ENCODE measurements around the gene ZNF580. TPM values are rescaled to one million over a fixed set of nuclear protein-coding genes. Genes with fewer than 3 reads are reported as not detected.

Gene ZNF580
- total RNA-seq, 2 donors from 2014 or later, result 29.7 to 36.1 TPM

GRCh38 chr19:55677572-55678028 is 36.8 kb downstream of the ZNF580 start:
- peak; percentile 51 to 76 (median 66) for DNase-seq
- WGBS, 2 donors, result 13 to 29% methylated on average over 6 of the region's 6 CpGs
- intact Hi-C loops (cut with DNase I), result loop anchor here (10.0 kb wide), 1 partner anchor 1223 kb away; no protein-coding TSS in a partner anchor
- H3K27ac ChIP-seq, result peak overlapping the region; percentile 43 to 95 (median 86)
- H3K27me3 ChIP-seq, result no peaks in the 10 kb centered on the region
- H3K4me1 ChIP-seq, result peaks cover 77% of the 10 kb centered on the region
- H3K9me3 ChIP-seq, result no peaks in the 10 kb centered on the region
- no peak overlapping the region for H3K4me3 ChIP-seq
- H3K36me3 ChIP-seq (replicated peaks in 1 of 2; ENCODE audit: insufficient read depth in 1 of 2, low read depth in 2 of 2), result peaks cover 0 to 9% of the 10 kb centered on the region in 2 donors
- no peak for TF ChIP-seq CTCF (IDR thresholded peaks at IDR 0.05)
- peak in 1 of 3 donors; percentile 6 for TF ChIP-seq POLR2A (IDR thresholded peaks at IDR 0.05)
- ATAC-seq, result peak; percentile 19

DNA sequence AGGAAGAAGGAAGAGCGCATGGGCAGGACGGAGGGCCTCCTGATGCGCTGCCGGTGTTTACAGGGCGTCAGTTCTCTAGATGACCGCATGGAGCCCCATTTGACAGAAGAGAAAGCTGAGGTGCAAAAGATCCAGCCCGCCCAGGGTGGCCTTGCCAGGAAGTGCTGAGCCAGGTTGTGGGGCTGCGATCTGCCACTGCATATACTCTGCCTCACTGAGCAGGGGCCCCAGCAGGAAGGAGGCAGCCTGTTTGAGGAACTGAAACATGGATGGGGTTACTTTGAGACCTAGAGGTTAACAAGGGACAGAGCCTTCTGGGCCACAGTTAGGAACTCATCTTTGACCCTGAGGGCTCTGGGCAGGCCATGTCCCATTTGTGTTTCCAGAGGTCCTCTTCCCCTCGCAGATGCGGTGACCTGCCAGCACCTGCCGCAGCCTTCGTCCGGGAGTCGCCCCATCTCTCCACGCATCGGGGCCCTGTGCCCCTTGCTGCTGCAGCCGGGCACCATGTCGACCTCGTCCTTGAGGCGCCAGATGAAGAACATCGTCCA is 37.4 kb downstream of the ZNF580 start:
- peaks cover 83% of the 10 kb centered on the region for H3K4me1 ChIP-seq
- TF ChIP-seq CTCF (IDR thresholded peaks at IDR 0.05) (no peak), POLR2A (IDR thresholded peaks at IDR 0.05) (no peak)

DNA sequence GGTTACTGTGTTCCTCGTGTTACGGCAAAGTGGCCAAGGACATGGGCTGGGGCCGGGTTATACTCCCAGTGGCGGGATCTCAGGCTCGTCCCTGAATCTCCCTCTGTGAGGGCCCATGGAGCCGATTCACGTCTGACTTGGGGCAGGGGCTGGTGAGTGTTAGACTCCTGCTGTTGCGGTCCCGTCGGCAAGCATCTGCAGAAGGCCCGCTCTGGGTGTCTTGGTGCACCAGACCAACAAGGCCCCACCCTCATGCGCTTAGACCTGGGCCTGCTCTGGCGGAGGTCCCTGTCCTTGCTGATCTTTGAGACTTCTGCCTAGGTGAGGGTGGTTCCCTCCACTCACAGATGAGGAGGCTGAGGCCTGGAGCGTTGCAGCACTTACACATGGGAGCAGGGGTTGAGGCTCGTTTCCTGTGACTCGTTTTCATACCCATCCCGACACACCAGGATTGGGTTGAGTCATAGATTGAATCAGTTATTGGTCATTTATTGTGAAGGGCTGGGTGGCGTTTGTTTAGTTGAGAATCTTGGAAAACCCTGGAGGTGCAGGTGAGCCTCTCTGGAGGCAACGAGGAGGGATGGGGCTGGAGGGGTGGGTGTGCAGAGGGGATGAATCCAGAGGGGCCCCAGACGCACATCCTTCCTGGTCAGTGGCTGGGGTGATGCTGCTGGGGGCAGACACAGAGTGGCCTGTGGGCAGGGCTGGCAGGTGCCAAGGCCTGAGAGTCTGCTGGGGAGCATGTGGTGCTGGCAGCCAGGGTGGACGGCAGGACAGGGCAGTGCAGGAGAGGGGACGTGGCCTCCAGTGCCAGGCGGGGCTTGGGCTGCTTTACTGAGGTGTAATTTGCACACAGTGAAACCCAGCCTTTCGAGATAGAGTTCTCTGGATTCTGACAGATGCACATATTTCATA is 38.8 kb downstream of the ZNF580 start:
- no peak overlapping the region for H3K27ac ChIP-seq
- intact Hi-C loops (cut with DNase I), result loop anchor here (10.0 kb wide), 1 partner anchor 1225 kb away; no protein-coding TSS in a partner anchor
- 68 to 74% methylated on average over 8 to 24 of the region's 24 CpGs for WGBS, 2 donors
- no peak overlapping the region for H3K4me3 ChIP-seq
- H3K27me3 ChIP-seq, result no peaks in the 10 kb centered on the region
- peaks cover 0 to 9% of the 10 kb centered on the region in 2 donors for H3K36me3 ChIP-seq (replicated peaks in 1 of 2; ENCODE audit: insufficient read depth in 1 of 2, low read depth in 2 of 2)
- peaks cover 87% of the 10 kb centered on the region for H3K4me1 ChIP-seq
- no peaks in the 10 kb centered on the region for H3K9me3 ChIP-seq
- no peak for DNase-seq
- no peak for TF ChIP-seq CTCF (IDR thresholded peaks at IDR 0.05)
- no peak for TF ChIP-seq POLR2A (IDR thresholded peaks at IDR 0.05)
- no peak for ATAC-seq

More for the DNA sequence above, 37.4 kb downstream of the ZNF580 start:
- 80% methylated on average over 21 of the region's 21 CpGs for WGBS, 2 donors
- no peak overlapping the region for H3K4me3 ChIP-seq
- H3K9me3 ChIP-seq, result no peaks in the 10 kb centered on the region
- H3K36me3 ChIP-seq (replicated peaks in 1 of 2; ENCODE audit: insufficient read depth in 1 of 2, low read depth in 2 of 2), result peaks cover 0 to 9% of the 10 kb centered on the region in 2 donors
- H3K27ac ChIP-seq, result peak overlapping the region; percentile 43 to 95 (median 86)
- intact Hi-C loops (cut with DNase I), result loop anchor here (10.0 kb wide), 1 partner anchor 1223 kb away; no protein-coding TSS in a partner anchor
- DNase-seq, result peak in 1 of 4 donors; percentile 70
- ATAC-seq, result no peak
- no peaks in the 10 kb centered on the region for H3K27me3 ChIP-seq

DNA sequence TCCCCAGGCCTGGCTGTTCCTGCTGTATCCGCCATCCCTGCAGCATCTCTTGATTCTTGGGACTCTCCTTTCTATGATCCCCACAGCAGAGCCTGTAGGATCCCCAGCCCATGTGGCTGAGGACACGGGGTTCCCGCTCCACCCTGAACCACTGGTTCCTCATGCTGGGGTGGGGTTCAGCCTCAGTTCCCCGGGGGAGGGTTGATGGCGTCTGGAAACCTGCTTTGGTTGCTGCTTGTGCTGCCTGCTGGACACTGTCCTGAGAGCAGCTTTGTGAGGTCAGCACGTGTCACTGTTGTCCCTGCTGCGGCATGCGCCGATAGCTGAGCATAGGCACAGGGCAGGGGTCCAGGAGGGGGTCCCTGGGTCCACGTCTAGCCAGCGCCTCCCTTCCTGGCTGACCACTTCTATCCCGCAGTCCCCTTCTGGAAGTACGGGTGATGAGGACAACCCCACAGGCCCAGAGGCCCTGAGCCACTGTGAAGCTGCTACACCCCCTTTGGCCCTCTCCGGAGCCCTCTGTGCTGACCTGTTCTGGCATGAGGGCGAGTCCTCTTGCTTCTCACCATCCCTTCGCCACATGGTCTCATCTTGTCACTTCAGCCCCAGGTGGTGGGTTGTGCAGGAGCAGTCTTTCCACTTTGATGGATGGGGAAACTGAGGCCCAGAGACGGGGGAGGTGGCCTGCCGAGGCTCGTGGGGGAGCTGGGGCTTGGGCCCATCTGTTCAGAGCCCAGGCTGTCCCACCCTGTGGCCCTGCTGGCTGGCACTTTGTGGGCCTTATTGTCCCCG is 39.7 kb downstream of the ZNF580 start:
- intact Hi-C loops (cut with DNase I), result no loop called here
- Histone ChIP-seq H3K27me3 (no peaks in the 10 kb centered on the region), H3K36me3 (replicated peaks in 1 of 2; ENCODE audit: insufficient read depth in 1 of 2, low read depth in 2 of 2) (peaks cover 0 to 12% of the 10 kb centered on the region in 2 donors), H3K4me3 (no peak overlapping the region), H3K4me1 (peaks cover 95% of the 10 kb centered on the region), H3K9me3 (no peaks in the 10 kb centered on the region), H3K27ac (peak overlapping the region in 1 of 4 donors; percentile 5)
- ATAC-seq (no peak), DNase-seq (no peak)
- 88 to 91% methylated on average over 19 of the region's 20 CpGs for WGBS, 2 donors
- TF ChIP-seq POLR2A (IDR thresholded peaks at IDR 0.05), result no peak
- TF ChIP-seq CTCF (IDR thresholded peaks at IDR 0.05), result no peak
